IMR-90 (cell line): ENCODE results near the gene MNT. TPM values are rescaled to one million over a fixed set of nuclear protein-coding genes. Genes with fewer than 3 reads are reported as not detected.

Experiments used
- ATAC-seq: fragments of 200-7000 bp; cut with Tn5 transposase; 2 replicates; pipeline ENCODE4 v1.9.1; 2020; ENCODE audit warnings: low read depth, mild to moderate bottlenecking, moderate library complexity
- BruUV-seq: library from RNA; stranded (reverse); fragments of 400-500 nt; replicated peaks from 2 replicates; lab custom pipeline; 2021; lab: Mats Ljungman, UMichigan
- CTCF ChIA-PET: fragments of 300-600 bp; formaldehyde crosslinking; extraction: SDS; loops from one replicate; lab custom pipeline; 2021; ENCODE audit warnings: antibody characterized with exemption; lab: Yijun Ruan, JAX
- POLR2A ChIA-PET: fragments of 300-600 bp; sonication (Branson Sonifier 250); formaldehyde crosslinking; loops from one replicate; lab custom pipeline; 2022; ENCODE audit warnings: antibody characterized with exemption; ENCODE audit not compliant: unreplicated experiment; lab: Charles Lee
- DNase-seq: peaks from one replicate; pipeline ENCODE4 v3.0.0; 2013
- H2AFZ ChIP-seq: replicated peaks from 2 replicates; pipeline ENCODE3; 2013; ENCODE audit warnings: low read length, mild to moderate bottlenecking; ENCODE audit not compliant: poor library complexity
- H2AK5ac ChIP-seq: 2 replicates; pipeline ENCODE4 v1.6.1; 2013; ENCODE audit warnings: low read depth, low read length, inconsistent platforms
- H2AK9ac ChIP-seq: replicated peaks from 2 replicates; pipeline ENCODE3; 2013; ENCODE audit warnings: mild to moderate bottlenecking, low read depth, low read length, moderate library complexity; ENCODE audit not compliant: poor library complexity
- H2BK120ac ChIP-seq: 2 replicates; pipeline ENCODE4 v1.6.1; 2013; ENCODE audit warnings: low read depth, low read length, inconsistent platforms
- H2BK15ac ChIP-seq: 3 replicates; pipeline ENCODE4 v1.6.1; 2013; ENCODE audit warnings: low read depth, low read length, inconsistent platforms
- H2BK20ac ChIP-seq: 2 replicates; pipeline ENCODE4 v1.6.1; 2013; ENCODE audit warnings: low read depth, mild to moderate bottlenecking, inconsistent platforms, low read length, moderate library complexity
- H2BK5ac ChIP-seq: 2 replicates; pipeline ENCODE4 v1.6.1; 2013; ENCODE audit warnings: mild to moderate bottlenecking, low read depth, low read length, inconsistent platforms; ENCODE audit not compliant: poor library complexity, severe bottlenecking
- H3K14ac ChIP-seq: replicated peaks from 2 replicates; pipeline ENCODE4 v1.6.1; 2013; ENCODE audit warnings: low read depth, low read length, inconsistent platforms
- H3K18ac ChIP-seq: 2 replicates; pipeline ENCODE4 v1.6.1; 2013; ENCODE audit warnings: low read depth, low read length, control low read depth
- H3K23ac ChIP-seq: 2 replicates; pipeline ENCODE4 v1.6.1; 2013; ENCODE audit warnings: low read depth, low read length, inconsistent platforms
- H3K27ac ChIP-seq: 2 replicates; pipeline ENCODE4 v1.5.1; 2013; ENCODE audit warnings: mild to moderate bottlenecking, control low read depth, low read length; ENCODE audit not compliant: insufficient read depth
- H3K27me3 ChIP-seq: 2 replicates; pipeline ENCODE4 v1.6.1; 2013; ENCODE audit warnings: low read length; ENCODE audit not compliant: control insufficient read depth, insufficient read depth
- H3K36me3 ChIP-seq: 2 replicates; pipeline ENCODE4 v1.6.1; 2013; ENCODE audit warnings: low read length, mixed read lengths; ENCODE audit not compliant: control insufficient read depth, insufficient read depth
- H3K4ac ChIP-seq: 2 replicates; pipeline ENCODE4 v1.6.1; 2013; ENCODE audit warnings: low read depth, low read length, inconsistent platforms
- H3K4me1 ChIP-seq: 2 replicates; pipeline ENCODE4 v1.6.1; 2013; ENCODE audit warnings: low read length, mixed read lengths; ENCODE audit not compliant: control insufficient read depth, insufficient read depth
- H3K4me2 ChIP-seq: 2 replicates; pipeline ENCODE4 v1.6.1; 2013; ENCODE audit warnings: low read depth, mild to moderate bottlenecking, control low read depth, low read length, moderate library complexity
- H3K4me3 ChIP-seq: 2 replicates; pipeline ENCODE4 v1.5.1; 2013; ENCODE audit warnings: low read depth, mild to moderate bottlenecking, control low read depth, low read length, moderate library complexity; ENCODE audit not compliant: insufficient read depth
- H3K56ac ChIP-seq: 2 replicates; pipeline ENCODE4 v1.6.1; 2013; ENCODE audit warnings: low read length, inconsistent platforms; ENCODE audit not compliant: insufficient read depth; ENCODE audit errors: extremely low read depth
- H3K79me1 ChIP-seq, 2 experiments: 2 replicates each; pipeline ENCODE4 v1.6.1; 2013; ENCODE audit warnings: low read length in 2 of 2, inconsistent platforms in 1 of 2, low read depth in 1 of 2
- H3K9ac ChIP-seq: 2 replicates; pipeline ENCODE4 v1.6.1; 2013; ENCODE audit warnings: low read depth, low read length, control low read depth
- H3K9me1 ChIP-seq: 2 replicates; pipeline ENCODE4 v1.6.1; 2013; ENCODE audit warnings: low read length, inconsistent platforms; ENCODE audit not compliant: insufficient read depth
- H3K9me3 ChIP-seq: 2 replicates; pipeline ENCODE4 v1.6.1; 2013; ENCODE audit warnings: low read length; ENCODE audit not compliant: control insufficient read depth, insufficient read depth
- H4K20me1 ChIP-seq: 2 replicates; pipeline ENCODE4 v1.6.1; 2013; ENCODE audit warnings: low read length, inconsistent platforms; ENCODE audit not compliant: insufficient read depth
- H4K5ac ChIP-seq: 2 replicates; pipeline ENCODE4 v1.6.1; 2013; ENCODE audit warnings: mild to moderate bottlenecking, low read depth, low read length, control low read depth
- H4K8ac ChIP-seq, 2 experiments: 2 replicates each; pipeline ENCODE4 v1.6.1; 2013; ENCODE audit warnings: low read depth in 2 of 2, low read length in 2 of 2, control low read depth in 1 of 2, inconsistent platforms in 1 of 2
- H4K91ac ChIP-seq: 2 replicates; pipeline ENCODE4 v1.6.1; 2013; ENCODE audit warnings: low read depth, low read length, inconsistent platforms; ENCODE audit not compliant: insufficient read depth
- BHLHE40 ChIP-seq: fragments of 150-350 bp; IDR thresholded peaks from 2 replicates; pipeline ENCODE4 v1.6.1; 2016; ENCODE audit warnings: mild to moderate bottlenecking, low read depth, low read length
- CEBPB ChIP-seq: IDR thresholded peaks from 2 replicates; pipeline ENCODE4 v1.6.1; 2012; ENCODE audit warnings: low read depth, low read length, improper control_type of control experiment
- CTCF ChIP-seq: conservative IDR thresholded peaks from 2 replicates; pipeline ENCODE4 v1.5.1; 2012; ENCODE audit warnings: mild to moderate bottlenecking, low read depth, low read length, improper control_type of control experiment
- ELK1 ChIP-seq: fragments of 150-350 bp; IDR thresholded peaks from 2 replicates; pipeline ENCODE4 v1.6.1; 2016; ENCODE audit warnings: low read depth, mild to moderate bottlenecking, low read length, moderate library complexity, borderline replicate concordance
- MAZ ChIP-seq: IDR thresholded peaks from 2 replicates; pipeline ENCODE4 v1.6.1; 2012; ENCODE audit warnings: low read depth, mild to moderate bottlenecking, low read length, improper control_type of control experiment, moderate library complexity, borderline replicate concordance
- NFE2L2 ChIP-seq: fragments of 150-350 bp; IDR thresholded peaks from 2 replicates; pipeline ENCODE4 v1.6.1; 2016; ENCODE audit warnings: low read depth, mild to moderate bottlenecking, low read length
- POLR2A ChIP-seq: IDR thresholded peaks from 2 replicates; pipeline ENCODE4 v1.6.1; 2012; ENCODE audit warnings: mild to moderate bottlenecking, low read depth, low read length
- RAD21 ChIP-seq: IDR thresholded peaks from 2 replicates; pipeline ENCODE4 v1.6.1; 2012; ENCODE audit warnings: low read length, improper control_type of control experiment
- RCOR1 ChIP-seq: IDR thresholded peaks from 2 replicates; pipeline ENCODE4 v1.6.1; 2012; ENCODE audit warnings: mild to moderate bottlenecking, low read length, improper control_type of control experiment; ENCODE audit not compliant: insufficient replicate concordance
- RFX5 ChIP-seq: IDR thresholded peaks from 2 replicates; pipeline ENCODE4 v1.8.0; 2012; ENCODE audit warnings: low read depth, mild to moderate bottlenecking, low read length, moderate library complexity
- SMC3 ChIP-seq: fragments of 150-350 bp; IDR thresholded peaks from 2 replicates; pipeline ENCODE4 v1.6.1; 2016; ENCODE audit warnings: low read depth, mild to moderate bottlenecking, antibody characterized with exemption, low read length, moderate library complexity
- WGBS, 2 experiments: methylation state at CpG; one replicate each; pipeline versions ENCODE4 v1.1.5 to v1.1.7; 2013; ENCODE audit warnings: missing lambda C conversion rate in 2 of 2; ENCODE audit not compliant: insufficient read length in 1 of 2; ENCODE audit errors: extremely low coverage in 2 of 2; 5-methylcytosine and 5-hydroxymethylcytosine counted together
- dilution Hi-C: fragments of 300-500 bp; cut with HindIII; formaldehyde crosslinking; loops from one replicate; pipeline ENCODE4 v1.14.3; 2018; ENCODE audit warnings: low sequenced_read_pairs; ENCODE audit not compliant: unreplicated experiment
- in situ Hi-C: fragments of 300-500 bp; cut with MboI; formaldehyde crosslinking; loops from 3 replicates; pipeline ENCODE4 v1.14.3; 2019; ENCODE audit warnings: low sequenced_read_pairs, inconsistent platforms, mixed read lengths
- intact Hi-C: fragments of 100-400 bp; cut with micrococcal nuclease; formaldehyde crosslinking; loops from 2 replicates; pipeline ENCODE4 v1.10.0; 2022
- polyA plus RNA-seq, 3 experiments: library from polyadenylated mRNA; depleted of rRNA; stranded (reverse); fragments of >200 nt; gene quantifications; 2 replicates each; pipeline ENCODE4 v1.2.3, GENCODE V29; 2012; ENCODE audit warnings: low replicate concordance in 1 of 3
- total RNA-seq: library from RNA; depleted of rRNA; stranded (reverse); fragments of >200 nt; gene quantifications from 2 replicates; pipeline ENCODE4 v1.2.3, GENCODE V29; 2012
- TF ChIP-seq, protein P1 (sequence below): fragments of 150-350 bp; IDR thresholded peaks from 2 replicates; pipeline ENCODE4 v1.6.1; 2017; ENCODE audit warnings: mild to moderate bottlenecking, antibody characterized with exemption, low read length, low read depth

MNT gene
- total and polyA plus RNA-seq, 2 of the 4 experiments (the other 2 are of a cell fraction): 1.4 to 8.3 TPM

DNA sequence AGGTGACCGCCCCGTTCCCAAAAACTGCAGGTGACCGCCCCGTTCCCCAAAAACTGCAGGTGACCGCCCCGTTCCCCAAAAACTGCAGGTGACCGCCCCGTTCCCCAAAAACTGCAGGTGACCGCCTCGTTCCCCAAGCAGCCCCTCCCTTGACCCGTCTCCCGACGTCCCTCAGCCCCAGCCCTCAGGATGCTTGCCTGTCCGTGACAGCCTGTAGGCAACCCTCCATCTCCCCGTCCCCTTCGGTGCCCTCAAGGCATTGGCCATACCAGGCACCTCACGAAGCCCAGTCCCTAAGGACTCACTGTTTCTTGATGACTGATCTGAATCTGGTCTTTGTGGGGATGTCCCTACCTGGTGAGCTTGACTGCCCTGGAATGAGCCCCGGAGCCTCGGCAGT lies 38.4 kb downstream of the MNT start:
- POLR2A ChIA-PET: no interaction called here
- in situ Hi-C loops: no loop called here

More for the DNA sequence above, 38.4 kb downstream of the MNT start:
- no TSS peak for BruUV-seq
- DNase-seq: no peak
- Histone ChIP-seq H3K4me1 (peaks cover 8% of the 10 kb centered on the region), H3K4me3 (no peak overlapping the region), H3K27ac (no peak overlapping the region), H3K27me3 (no peaks in the 10 kb centered on the region), H4K91ac (no peak overlapping the region), H4K8ac (no peak overlapping the region), H2BK5ac (no peak overlapping the region), H3K9me3 (no peaks in the 10 kb centered on the region), H2BK15ac (no peak overlapping the region), H3K79me1 (peaks cover 0 to 15% of the 10 kb centered on the region in 2 experiments; a peak in 2 of 4 replicates), H3K36me3 (peaks cover 41% of the 10 kb centered on the region), H3K9ac (no peak overlapping the region), H2AFZ (no peak overlapping the region), H2AK9ac (no peak overlapping the region), H4K20me1 (peaks cover 30% of the 10 kb centered on the region), H2BK20ac (no peak overlapping the region), H3K9me1 (peaks cover 20% of the 10 kb centered on the region), H3K4ac (no peak overlapping the region), H4K5ac (no peak overlapping the region), H3K14ac (no peak overlapping the region), H2BK120ac (no peak overlapping the region), H3K18ac (no peak overlapping the region), H3K56ac (no peak overlapping the region), H3K23ac (no peak overlapping the region), H2AK5ac (no peak overlapping the region), H3K4me2 (no peak overlapping the region)
- ATAC-seq: no peak
- CTCF ChIA-PET: no interaction called here
- WGBS, 2 experiments: 97% methylated on average over 12 of the region's 19 CpGs; no CpG with 5 or more reads in 1 of the 2 experiments
- intact Hi-C loops: no loop called here
- no peak for TF ChIP-seq RFX5
- TF ChIP-seq SMC3: no peak
- TF ChIP-seq RCOR1: no peak
- no peak for TF ChIP-seq CTCF
- no peak for TF ChIP-seq POLR2A
- no peak for TF ChIP-seq ELK1
- no peak for TF ChIP-seq RAD21
- no peak for TF ChIP-seq CEBPB
- no peak for TF ChIP-seq BHLHE40
- TF ChIP-seq, protein P1, sequence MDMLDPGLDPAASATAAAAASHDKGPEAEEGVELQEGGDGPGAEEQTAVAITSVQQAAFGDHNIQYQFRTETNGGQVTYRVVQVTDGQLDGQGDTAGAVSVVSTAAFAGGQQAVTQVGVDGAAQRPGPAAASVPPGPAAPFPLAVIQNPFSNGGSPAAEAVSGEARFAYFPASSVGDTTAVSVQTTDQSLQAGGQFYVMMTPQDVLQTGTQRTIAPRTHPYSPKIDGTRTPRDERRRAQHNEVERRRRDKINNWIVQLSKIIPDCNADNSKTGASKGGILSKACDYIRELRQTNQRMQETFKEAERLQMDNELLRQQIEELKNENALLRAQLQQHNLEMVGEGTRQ: no peak
- no peak for TF ChIP-seq NFE2L2
- no peak for TF ChIP-seq MAZ
- dilution Hi-C loops: no loop called here
